Spleen (tissue), 11 donors: Measurements from ENCODE around the gene RGMB. TPM values are rescaled to one million over a fixed set of nuclear protein-coding genes. Genes with fewer than 3 reads are reported as not detected.
"Not testable (repeated sequence)": the region's sequence is repeated elsewhere in the genome, so short reads cannot be mapped to it uniquely, and the experiment has no call there.

Source experiments
- DNase-seq: peaks from one replicate; pipeline ENCODE4 v3.0.0-alpha.2; 2020
- H3K27ac ChIP-seq, 8 donors: fragments of 200-600 bp; sonication (generic) in 7 of 8; 1 replicate in 4 of 8; 2 replicates in 4 of 8; pipeline versions ENCODE4 v1.5.0 to v1.8.0; 2016 to 2021; ENCODE audit warnings: inconsistent platforms in 4 of 8, mild to moderate bottlenecking in 4 of 8, moderate library complexity in 1 of 8
- H3K27me3 ChIP-seq, 7 donors: fragments of 200-600 bp; sonication (generic) in 6 of 7; replicated peaks in 1 of 7; 1 replicate in 4 of 7; 2 replicates in 3 of 7; pipeline versions ENCODE4 v1.5.0 to v1.8.0; 2016 to 2021; ENCODE audit warnings: inconsistent platforms in 3 of 7, mild to moderate bottlenecking in 1 of 7
- H3K36me3 ChIP-seq, 6 donors: fragments of 200-600 bp; sonication (generic) in 5 of 6; 1 replicate in 4 of 6; 2 replicates in 2 of 6; pipeline versions ENCODE4 v1.5.0 to v1.8.0; 2016 to 2021; ENCODE audit warnings: inconsistent platforms in 2 of 6
- H3K4me1 ChIP-seq, 6 donors: fragments of 200-600 bp; sonication (generic) in 5 of 6; 1 replicate in 3 of 6; 2 replicates in 3 of 6; pipeline versions ENCODE4 v1.5.0 to v1.8.0; 2016 to 2021; ENCODE audit warnings: inconsistent platforms in 3 of 6
- H3K4me3 ChIP-seq, 8 donors: fragments of 200-600 bp; sonication (generic) in 7 of 8; 1 replicate in 4 of 8; 2 replicates in 4 of 8; pipeline versions ENCODE4 v1.5.0 to v1.8.0; 2016 to 2021; ENCODE audit warnings: inconsistent platforms in 4 of 8, mild to moderate bottlenecking in 4 of 8, moderate library complexity in 2 of 8
- H3K9me3 ChIP-seq, 8 donors: fragments of 200-600 bp; sonication (generic) in 7 of 8; 1 replicate in 4 of 8; 2 replicates in 4 of 8; pipeline versions ENCODE4 v1.5.0 to v1.8.0; 2016 to 2021; ENCODE audit warnings: inconsistent platforms in 4 of 8
- CTCF ChIP-seq, 11 experiments: fragments of 200-600 bp in 7 of 11; fragments of 450-650 bp in 4 of 11; sonication (generic) in 4 of 11; IDR thresholded peaks in 8 of 11; conservative IDR thresholded peaks in 3 of 11; 1 replicate in 7 of 11; 2 replicates in 4 of 11; pipeline versions ENCODE4 v1.4.0 to v1.8.0; 2016 to 2021; ENCODE audit warnings: antibody characterized with exemption in 11 of 11, inconsistent platforms in 4 of 11, mild to moderate bottlenecking in 1 of 11
- POLR2A ChIP-seq, 3 donors: fragments of 450-650 bp; IDR thresholded peaks; one replicate each; pipeline ENCODE4 v1.5.1; 2017; ENCODE audit warnings: antibody characterized with exemption in 3 of 3, mild to moderate bottlenecking in 1 of 3
- POLR2AphosphoS5 ChIP-seq, 3 donors: sonication (generic); formaldehyde crosslinking; IDR thresholded peaks; one replicate each; pipeline ENCODE4 v1.5.1; 2017; ENCODE audit warnings: antibody characterized with exemption in 3 of 3
- WGBS, 5 donors: extraction: QIAGEN DNeasy Blood & Tissue Kit in 3 of 5; methylation state at CpG; one replicate each; pipeline versions ENCODE4 v1.1.5 to v1.1.7; 2013 to 2018; 5-methylcytosine and 5-hydroxymethylcytosine counted together
- intact Hi-C: fragments of 100-400 bp; cut with DNase I; formaldehyde crosslinking; loops from one replicate; pipeline ENCODE4 v1.15.0; 2023; ENCODE audit warnings: low total_unique reads
- polyA plus RNA-seq, 3 donors: library from polyadenylated mRNA; stranded (reverse); fragments of 200-250 nt; gene quantifications; one replicate each; pipeline ENCODE4 v1.2.1, GENCODE V29; 2013
- total RNA-seq, 7 donors: library from RNA; depleted of rRNA in 3 of 7; stranded (reverse); fragments of >200 nt in 3 of 7; fragmentation: NEBNext Ultra II Directional in 4 of 7; extraction: Animal tissue kit (Norgen Biotek cat#: 25700) in 4 of 7; gene quantifications; one replicate each; pipeline versions ENCODE4 v1.1.0 to v1.2.1, GENCODE V29; 2016 to 2021
- donor health status: healthy with polysubstance abuse.
- donor health status: DM: no; HTN: no; CAD: no; lungs with moderate emphysema.
- donor health status: DM: no; HTN: no; CAD: no.
- donor health status: Bipolar disorder and iron deficiency.
- donor health status: healthy.
- donor health status: DM: no; HTN: no; CAD: no.
- donor health status: DM: yes; HTN: yes; CAD: no.

RGMB gene
- total and polyA plus RNA-seq, 10 donors = 2.1 to 22.9 (median 14.5) TPM

- intact Hi-C loops = no loop called here
Measured at GRCh38 chr5:98734646-98735045, 38.8 kb upstream of the RGMB start.

GRCh38 chr5:98735806-98736507, 37.5 kb upstream of the RGMB start:
- TF ChIP-seq POLR2AphosphoS5 (IDR thresholded peaks at IDR 0.05) (no peak), CTCF (IDR thresholded peaks at IDR 0.05 in 8 of 11, conservative IDR thresholded peaks at IDR 0.05 in 3 of 11) (no peak), POLR2A (IDR thresholded peaks at IDR 0.05) (no peak)
- Histone ChIP-seq H3K9me3 (peaks cover 0 to 10% (median 0%) of the 10 kb centered on the region in 8 donors), H3K27ac (no peak overlapping the region), H3K4me3 (no peak overlapping the region), H3K4me1 (no peaks in the 10 kb centered on the region), H3K27me3 (peaks cover 0 to 7% (median 0%) of the 10 kb centered on the region in 7 donors), H3K36me3 (no peaks in the 10 kb centered on the region)
- intact Hi-C loops = no loop called here
- 75 to 96% (median 88%) methylated on average over 1 of the region's 1 CpG for WGBS, 5 donors
- no peak for DNase-seq

More at GRCh38 chr5:98734646-98735045, 38.8 kb upstream of the RGMB start:
- H3K27me3 ChIP-seq = peaks cover 0 to 7% (median 0%) of the 10 kb centered on the region in 7 donors
- H3K4me1 ChIP-seq = no peaks in the 10 kb centered on the region
- H3K27ac ChIP-seq = no peak overlapping the region
- TF ChIP-seq POLR2A (IDR thresholded peaks at IDR 0.05) = no peak
- TF ChIP-seq POLR2AphosphoS5 (IDR thresholded peaks at IDR 0.05) = no peak
- no peak for TF ChIP-seq CTCF (IDR thresholded peaks at IDR 0.05 in 8 of 11, conservative IDR thresholded peaks at IDR 0.05 in 3 of 11)
- DNase-seq = no peak
- H3K9me3 ChIP-seq = peaks cover 0 to 10% (median 0%) of the 10 kb centered on the region in 8 donors
- H3K4me3 ChIP-seq = no peak overlapping the region
- no peaks in the 10 kb centered on the region for H3K36me3 ChIP-seq

GRCh38 chr5:98736753-98737152, 36.7 kb upstream of the RGMB start:
- no peaks in the 10 kb centered on the region for H3K36me3 ChIP-seq
- H3K9me3 ChIP-seq = peaks cover 0 to 10% (median 0%) of the 10 kb centered on the region in 8 donors
- DNase-seq = no peak
- H3K4me3 ChIP-seq = no peak overlapping the region
- no peak for TF ChIP-seq POLR2A (IDR thresholded peaks at IDR 0.05)
- TF ChIP-seq CTCF (IDR thresholded peaks at IDR 0.05 in 8 of 11, conservative IDR thresholded peaks at IDR 0.05 in 3 of 11) = no peak
- no peak for TF ChIP-seq POLR2AphosphoS5 (IDR thresholded peaks at IDR 0.05)
- H3K27me3 ChIP-seq = peaks cover 0 to 9% (median 0%) of the 10 kb centered on the region in 7 donors
- intact Hi-C loops = no loop called here
- H3K4me1 ChIP-seq = no peaks in the 10 kb centered on the region
- H3K27ac ChIP-seq = no peak overlapping the region

GRCh38 chr5:98737441-98737840, 36.0 kb upstream of the RGMB start:
- H3K9me3 ChIP-seq, intact Hi-C loops, H3K27ac ChIP-seq, H3K4me1 ChIP-seq, H3K4me3 ChIP-seq, H3K36me3 ChIP-seq, DNase-seq: not testable (repeated sequence)
- 81 to 92% (median 85%) methylated on average over 8 to 9 of the region's 9 CpGs for WGBS, 5 donors
- H3K27me3 ChIP-seq = peaks cover 0 to 15% (median 0%) of the 10 kb centered on the region in 7 donors

GRCh38 chr5:98738481-98739149, 34.8 kb upstream of the RGMB start:
- WGBS, 5 donors = 94 to 96% (median 94%) methylated on average over 4 of the region's 4 CpGs
- intact Hi-C loops = not testable (repeated sequence)

More at GRCh38 chr5:98738481-98739149, 34.8 kb upstream of the RGMB start:
- not testable (repeated sequence) for H3K27ac ChIP-seq, H3K36me3 ChIP-seq, H3K4me3 ChIP-seq, DNase-seq, H3K4me1 ChIP-seq, H3K9me3 ChIP-seq
- peaks cover 0 to 19% (median 0%) of the 10 kb centered on the region in 7 donors for H3K27me3 ChIP-seq
